Jurkat, Clone E6-1 (cell line): ENCODE results near the gene LRRC7.

Source experiments
- DNase-seq: peaks from one replicate; pipeline ENCODE4 v3.0.0-alpha.2; 2011; ENCODE audit warnings: low read depth, low spot score
- H3K4me3 ChIP-seq: 2 replicates; pipeline ENCODE4 v1.5.1; 2011; ENCODE audit warnings: mild to moderate bottlenecking, low read length, control low read depth, moderate library complexity

The LRRC7 gene

DNA sequence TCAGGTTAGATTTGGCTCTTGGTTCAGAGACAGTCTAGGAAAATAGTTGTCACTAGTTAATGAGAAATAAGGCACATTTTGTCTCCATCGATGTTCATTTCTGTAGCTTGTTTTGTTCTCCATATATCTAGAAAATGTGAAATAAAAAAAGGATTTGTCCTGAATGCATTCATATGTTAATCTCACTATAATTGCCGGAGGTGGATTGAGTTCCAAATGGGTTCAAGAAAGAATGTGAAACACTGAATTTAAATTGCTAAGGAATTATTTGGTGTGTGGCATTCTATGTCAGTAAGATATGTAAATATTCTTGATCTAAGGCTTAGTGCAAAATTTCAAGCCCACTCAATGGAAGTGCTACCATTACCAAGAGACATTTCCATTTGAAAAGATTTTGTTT, 176.7 kb downstream of the LRRC7 start:
- DNase-seq = no peak
- H3K4me3 ChIP-seq = no peak overlapping the region

DNA sequence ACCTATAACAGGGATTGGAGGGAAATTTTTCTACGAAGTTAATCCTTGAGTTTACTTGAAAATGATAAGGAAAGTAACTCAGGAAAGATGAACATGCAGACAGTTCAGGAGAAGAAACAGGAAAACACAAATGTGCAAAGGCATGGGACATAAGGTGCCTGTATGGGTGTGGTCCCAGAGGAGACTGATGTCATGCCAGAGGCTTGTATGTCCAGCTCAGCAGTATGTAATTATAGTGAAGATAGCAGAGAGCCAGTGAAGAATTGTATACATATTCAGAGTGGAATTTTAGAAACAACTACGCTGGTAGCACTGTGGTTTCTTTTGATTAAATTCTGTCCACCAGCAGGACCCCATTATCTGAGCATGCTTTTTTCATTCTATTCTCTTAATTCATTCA, 179.5 kb downstream of the LRRC7 start:
- no peak overlapping the region for H3K4me3 ChIP-seq
- no peak for DNase-seq

- DNase-seq = no peak
- H3K4me3 ChIP-seq = no peak overlapping the region
These were observed 182.9 kb downstream of the LRRC7 start for GRCh38 chr1:69750638-69751037.

DNA sequence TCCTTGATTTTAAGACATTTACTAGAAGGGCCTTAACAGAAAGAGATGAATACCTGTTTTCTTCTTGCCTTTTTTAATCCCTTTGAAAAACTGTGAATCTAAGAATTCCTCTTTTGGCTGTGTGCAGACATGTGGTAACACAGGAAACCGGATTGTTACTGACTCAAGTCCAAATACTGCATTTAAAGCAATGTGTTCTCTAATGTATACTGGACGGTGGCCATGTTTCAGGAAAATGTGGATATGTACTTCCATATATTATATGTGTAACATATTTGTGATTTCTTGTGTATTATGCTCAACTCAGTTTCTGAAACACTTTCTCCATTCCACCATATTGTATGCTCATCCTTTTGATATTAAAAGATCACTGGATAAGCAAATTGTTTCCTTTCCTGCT, 185.1 kb downstream of the LRRC7 start:
- no peak overlapping the region for H3K4me3 ChIP-seq
- DNase-seq = no peak

DNA sequence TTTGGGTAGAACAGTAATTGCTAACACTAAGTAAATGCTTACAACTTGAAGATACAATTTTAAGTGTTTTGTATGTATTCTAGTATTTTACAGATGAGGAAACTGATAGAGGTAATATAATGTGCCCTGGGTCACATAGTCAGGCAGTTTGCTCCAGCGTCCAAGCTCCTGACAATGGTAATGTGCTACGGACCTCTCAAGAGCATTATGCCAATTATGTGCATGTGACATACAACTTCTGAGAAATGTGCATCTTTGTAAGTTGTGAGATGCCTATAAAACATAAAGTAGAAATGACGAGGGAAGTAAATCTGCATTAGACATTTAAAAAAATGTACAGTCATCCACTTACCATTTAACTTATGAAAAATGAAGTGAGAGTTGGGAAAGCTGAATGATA, 186.8 kb downstream of the LRRC7 start:
- no peak for DNase-seq
- H3K4me3 ChIP-seq = no peak overlapping the region

DNA sequence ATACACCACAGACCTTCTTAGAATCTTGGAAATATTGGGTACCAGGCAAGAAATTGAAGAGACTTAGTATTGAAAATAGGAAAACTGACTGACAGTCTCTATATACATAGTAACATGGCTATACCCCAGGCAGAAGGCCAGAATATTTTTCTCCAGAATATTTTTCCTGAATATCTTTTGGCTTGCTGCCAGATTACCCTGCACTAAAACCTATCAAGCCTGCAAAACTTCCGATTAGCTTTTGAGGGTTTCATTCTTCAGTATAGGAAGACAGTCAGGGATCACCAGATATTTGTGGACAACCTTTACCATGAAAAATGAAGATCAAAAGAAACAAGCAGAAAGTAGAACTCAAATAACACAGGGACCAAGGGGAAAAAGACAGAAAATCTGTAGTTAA, 187.9 kb downstream of the LRRC7 start:
- no peak for DNase-seq
- H3K4me3 ChIP-seq = no peak overlapping the region

DNA sequence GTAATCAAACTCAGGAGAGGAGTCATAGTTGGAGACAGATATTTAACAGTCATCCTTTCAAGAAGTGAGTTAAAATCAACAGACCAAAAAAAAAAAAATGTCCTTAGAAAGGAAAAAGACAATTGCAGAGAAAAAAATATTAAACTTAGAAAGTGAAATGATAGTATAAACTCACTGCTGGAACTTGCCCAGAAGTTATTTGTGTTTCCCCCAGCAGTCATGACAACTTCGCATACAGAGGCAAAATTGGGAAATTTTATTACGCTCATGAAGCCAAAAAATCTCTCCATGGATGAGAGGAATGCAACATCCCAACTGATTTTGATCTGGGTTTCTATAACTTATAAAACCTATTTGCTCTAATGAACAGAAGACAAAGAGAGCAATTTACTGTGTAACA, 198.2 kb downstream of the LRRC7 start:
- DNase-seq = no peak
- H3K4me3 ChIP-seq = no peak overlapping the region

GRCh38 chr1:69766431-69767180, 198.9 kb downstream of the LRRC7 start:
- no peak for DNase-seq
- no peak overlapping the region for H3K4me3 ChIP-seq

DNA sequence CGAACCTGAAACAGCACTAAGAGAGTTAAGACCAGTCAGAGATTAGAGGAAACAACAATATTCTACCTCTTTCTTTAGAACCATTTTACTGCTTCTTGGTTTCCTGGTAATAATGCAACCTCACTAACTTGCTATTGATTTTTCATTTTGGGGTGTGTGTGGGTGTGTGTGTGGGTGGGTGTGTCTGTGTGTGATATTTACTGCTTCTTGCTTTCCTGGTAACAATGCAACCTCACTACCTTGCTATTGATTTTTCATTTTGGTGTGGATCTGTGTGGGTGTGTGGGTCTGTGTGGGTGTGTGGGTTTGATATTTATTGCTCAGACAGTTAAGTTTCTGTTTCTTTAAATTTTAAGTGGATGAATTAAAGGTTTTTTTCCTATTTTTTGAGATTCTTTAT, 208.8 kb downstream of the LRRC7 start:
- no peak for DNase-seq
- no peak overlapping the region for H3K4me3 ChIP-seq

- no peak overlapping the region for H3K4me3 ChIP-seq
- DNase-seq = no peak
These were observed 209.7 kb downstream of the LRRC7 start for GRCh38 chr1:69777423-69777822.

DNA sequence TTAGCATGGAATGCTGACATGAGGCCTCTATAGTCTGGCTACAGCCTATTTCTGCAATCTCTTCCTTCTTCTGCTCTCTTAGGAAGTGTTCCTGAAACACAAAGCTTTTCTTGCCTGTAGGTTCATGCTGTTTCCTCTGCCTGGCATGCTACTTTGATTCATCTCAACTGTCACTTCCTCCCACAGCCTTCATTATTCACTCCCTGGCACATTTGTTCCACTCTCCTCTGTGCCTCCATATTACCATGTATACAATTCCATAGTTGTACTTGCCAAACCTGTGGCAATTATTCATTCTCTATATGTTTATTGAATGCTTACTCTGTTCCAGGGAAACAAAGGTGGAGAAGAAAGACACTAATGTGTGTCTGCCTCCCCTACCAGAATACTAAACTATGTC, 210.2 kb downstream of the LRRC7 start:
- peak; percentile 1 for DNase-seq
- no peak overlapping the region for H3K4me3 ChIP-seq

- no peak overlapping the region for H3K4me3 ChIP-seq
- DNase-seq = no peak
These were observed 219.4 kb downstream of the LRRC7 start for GRCh38 chr1:69787151-69787550.

GRCh38 chr1:69791311-69791710, 223.6 kb downstream of the LRRC7 start:
- no peak overlapping the region for H3K4me3 ChIP-seq
- DNase-seq = no peak

GRCh38 chr1:69794831-69795230, 227.1 kb downstream of the LRRC7 start:
- H3K4me3 ChIP-seq = no peak overlapping the region
- no peak for DNase-seq

DNA sequence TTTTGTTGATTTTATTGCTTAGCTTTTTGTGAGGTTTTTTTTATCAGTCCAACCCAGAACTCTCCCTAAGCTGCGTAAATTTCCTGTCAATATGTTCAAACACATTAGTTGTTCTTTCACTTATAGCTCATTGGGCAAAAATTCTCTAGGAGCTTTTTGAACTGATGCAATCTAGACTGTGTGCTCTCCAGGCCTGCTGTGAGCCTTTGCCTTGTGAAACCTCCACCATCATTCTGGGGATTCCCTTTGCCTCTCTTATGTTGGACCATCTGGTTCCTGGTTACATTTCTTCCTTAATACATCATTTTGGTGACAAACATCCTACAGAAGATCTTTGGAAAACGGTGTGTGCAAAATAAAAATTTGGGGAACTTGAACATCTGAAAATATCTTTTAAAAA, 247.2 kb downstream of the LRRC7 start:
- no peak for DNase-seq
- H3K4me3 ChIP-seq = no peak overlapping the region

GRCh38 chr1:69824932-69825331, 257.2 kb downstream of the LRRC7 start:
- DNase-seq = no peak
- H3K4me3 ChIP-seq = no peak overlapping the region

DNA sequence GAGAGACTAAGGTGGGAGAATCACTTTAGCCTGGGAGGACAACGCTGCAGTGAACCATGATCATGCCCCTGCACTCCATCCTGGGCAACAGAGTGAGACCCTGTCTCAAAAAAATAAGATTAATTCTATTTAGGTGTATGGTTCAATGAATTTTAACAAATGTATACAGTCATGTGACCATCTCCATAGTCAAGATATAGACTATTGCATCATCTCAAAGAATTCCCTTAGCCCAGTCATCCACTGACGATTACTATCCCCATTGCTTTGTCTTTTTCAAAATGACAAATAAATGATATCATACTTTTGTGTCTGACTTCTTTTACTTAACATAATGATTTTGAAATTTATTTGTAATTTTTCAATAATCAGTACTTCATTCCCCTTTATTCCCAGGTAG, 260.0 kb downstream of the LRRC7 start:
- DNase-seq = no peak
- no peak overlapping the region for H3K4me3 ChIP-seq

- no peak overlapping the region for H3K4me3 ChIP-seq
- no peak for DNase-seq
These were observed 265.8 kb downstream of the LRRC7 start for GRCh38 chr1:69833536-69833935.

DNA sequence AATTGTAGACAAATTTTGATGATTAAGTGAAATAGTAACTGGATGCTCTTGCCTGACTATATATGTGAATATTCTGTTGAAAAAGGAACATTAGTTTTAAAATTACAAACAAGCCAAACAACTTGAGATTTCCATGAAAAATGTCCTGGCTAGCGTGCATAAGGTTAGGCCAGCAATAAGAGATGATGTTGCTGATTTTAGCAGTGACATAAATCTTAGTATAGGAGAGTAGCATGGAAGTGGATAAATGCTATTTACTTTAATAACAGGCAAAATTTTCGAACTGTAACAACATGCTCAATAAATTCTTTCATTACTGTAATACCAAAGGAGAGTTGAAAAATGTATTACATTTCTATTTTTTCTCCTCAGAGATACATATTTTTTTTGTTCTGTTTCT, 266.6 kb downstream of the LRRC7 start:
- no peak overlapping the region for H3K4me3 ChIP-seq
- no peak for DNase-seq

DNA sequence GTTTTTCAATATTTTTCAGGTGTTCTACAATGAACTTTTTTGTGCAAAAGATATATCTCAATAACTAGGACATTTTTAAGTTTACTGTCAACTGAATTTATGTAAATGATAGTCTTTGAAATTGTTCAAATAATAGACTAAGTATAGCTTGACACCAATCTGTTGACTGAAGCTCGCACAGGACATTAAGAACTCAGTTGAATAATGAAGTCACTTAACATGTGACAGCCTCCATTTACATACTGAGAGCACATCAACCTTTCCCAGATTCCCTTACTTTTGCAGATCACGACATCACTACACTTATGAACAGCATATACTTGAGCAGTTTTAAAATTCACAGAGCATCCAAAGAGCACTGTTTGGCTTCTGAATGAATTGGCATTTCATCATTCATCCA, 268.2 kb downstream of the LRRC7 start:
- H3K4me3 ChIP-seq = no peak overlapping the region
- DNase-seq = no peak

- H3K4me3 ChIP-seq = no peak overlapping the region
- DNase-seq = no peak
These were observed 269.4 kb downstream of the LRRC7 start for GRCh38 chr1:69836971-69837636.
